Transverse colon (tissue), 4 donors: ENCODE measurements around the gene KDM3A. TPM values are rescaled to one million over a fixed set of nuclear protein-coding genes. Genes with fewer than 3 reads are reported as not detected.
A peak's percentile ranks its signal among the peaks of the same experiment; 100 is the strongest.

ENCODE experiments used
- DNase-seq: peaks from one replicate; pipeline ENCODE4 v3.0.0-alpha.2; 2019
- H3K27ac ChIP-seq, 4 donors: fragments of 200-600 bp; sonication (generic); 2 replicates each; pipeline ENCODE4 v1.5.1; 2016 to 2018; ENCODE audit warnings: inconsistent platforms in 4 of 4
- H3K27me3 ChIP-seq: fragments of 200-600 bp; sonication (generic); 2 replicates; pipeline ENCODE4 v1.5.1; 2017; ENCODE audit warnings: inconsistent platforms
- H3K36me3 ChIP-seq, 4 donors: fragments of 200-600 bp; sonication (generic); 2 replicates each; pipeline ENCODE4 v1.5.1; 2017 to 2019; ENCODE audit warnings: inconsistent platforms in 4 of 4
- H3K4me1 ChIP-seq, 4 donors: fragments of 200-600 bp; sonication (generic); 2 replicates each; pipeline ENCODE4 v1.5.1; 2017 to 2020; ENCODE audit warnings: inconsistent platforms in 4 of 4
- H3K4me3 ChIP-seq, 4 donors: fragments of 200-600 bp; sonication (generic); 1 replicate in 1 of 4; 2 replicates in 3 of 4; pipeline versions ENCODE4 v1.5.1 to v1.6.1; 2017 to 2019; ENCODE audit warnings: inconsistent platforms in 4 of 4
- H3K9me3 ChIP-seq, 2 donors: fragments of 200-600 bp; sonication (generic); 2 replicates each; pipeline ENCODE4 v1.5.1; 2017 to 2019; ENCODE audit warnings: inconsistent platforms in 2 of 2
- CTCF ChIP-seq, 5 experiments: fragments of 200-600 bp in 3 of 5; fragments of 450-650 bp in 2 of 5; sonication (generic) in 3 of 5; IDR thresholded peaks; 1 replicate in 2 of 5; 2 replicates in 3 of 5; pipeline ENCODE4 v1.5.1; 2016 to 2017; ENCODE audit warnings: antibody characterized with exemption in 5 of 5, inconsistent platforms in 3 of 5, mild to moderate bottlenecking in 2 of 5, moderate library complexity in 1 of 5
- EP300 ChIP-seq: sonication (generic); formaldehyde crosslinking; IDR thresholded peaks from one replicate; pipeline ENCODE4 v1.6.1; 2017; ENCODE audit warnings: antibody characterized with exemption, low read depth
- POLR2A ChIP-seq: fragments of 450-650 bp; IDR thresholded peaks from one replicate; pipeline ENCODE4 v1.6.1; 2016; ENCODE audit warnings: antibody characterized with exemption, mild to moderate bottlenecking, moderate library complexity
- POLR2AphosphoS5 ChIP-seq, 3 donors: sonication (generic); formaldehyde crosslinking; IDR thresholded peaks; one replicate each; pipeline ENCODE4 v1.6.1; 2016; ENCODE audit warnings: antibody characterized with exemption in 3 of 3
- WGBS, 2 donors: methylation state at CpG; one replicate each; pipeline ENCODE4 v1.1.5; 2018; ENCODE audit warnings: low coverage in 1 of 2; 5-methylcytosine and 5-hydroxymethylcytosine counted together
- in situ Hi-C, 4 donors: fragments of 200-750 bp; cut with MboI; loops; one replicate each; pipeline versions ENCODE4 v1.15.0 to v1.15.1; 2017; ENCODE audit warnings: low sequenced_read_pairs in 3 of 4, low pct_ligation_motif_present in 1 of 4, low pct_unique_long_range_greater_than_20kb in 1 of 4
- intact Hi-C: fragments of 100-400 bp; cut with DNase I; formaldehyde crosslinking; loops from one replicate; pipeline ENCODE4 v1.15.1; 2023; ENCODE audit warnings: low total_unique reads
- total RNA-seq, 4 donors: library from RNA; depleted of rRNA; stranded (reverse); fragments of >200 nt; gene quantifications; one replicate each; pipeline ENCODE4 v1.1.0, GENCODE V29; 2016

Gene KDM3A
- total RNA-seq, 4 donors from 2014 or later, result 40.4 to 173 (median 55.0) TPM

- Histone ChIP-seq H3K9me3 (peaks cover 18 to 23% of the 10 kb centered on the region in 2 donors), H3K36me3 (no peaks in the 10 kb centered on the region), H3K27ac (peak overlapping the region; percentile 96 to 99 (median 98)), H3K4me3 (peak overlapping the region; percentile 56 to 85 (median 64)), H3K27me3 (no peaks in the 10 kb centered on the region), H3K4me1 (peaks cover 13 to 45% (median 17%) of the 10 kb centered on the region in 4 donors)
- intact Hi-C loops (no loop called here), in situ Hi-C loops (loop anchor here in 1 of 4 donors (10.0 kb wide), 1 partner anchor 217 kb away; no protein-coding TSS in a partner anchor)
- peak; percentile 6 to 37 (median 31) for TF ChIP-seq POLR2AphosphoS5 (IDR thresholded peaks at IDR 0.05)
- TF ChIP-seq POLR2A, result peak; percentile 54
- TF ChIP-seq CTCF (IDR thresholded peaks at IDR 0.05), result no peak
- no peak for TF ChIP-seq EP300
- 0% methylated on average over 2 to 44 of the region's 53 CpGs for WGBS, 2 donors
- DNase-seq, result peak; percentile 69
Measured at GRCh38 chr2:86441882-86442641, 891 bp downstream of the KDM3A start.

DNA sequence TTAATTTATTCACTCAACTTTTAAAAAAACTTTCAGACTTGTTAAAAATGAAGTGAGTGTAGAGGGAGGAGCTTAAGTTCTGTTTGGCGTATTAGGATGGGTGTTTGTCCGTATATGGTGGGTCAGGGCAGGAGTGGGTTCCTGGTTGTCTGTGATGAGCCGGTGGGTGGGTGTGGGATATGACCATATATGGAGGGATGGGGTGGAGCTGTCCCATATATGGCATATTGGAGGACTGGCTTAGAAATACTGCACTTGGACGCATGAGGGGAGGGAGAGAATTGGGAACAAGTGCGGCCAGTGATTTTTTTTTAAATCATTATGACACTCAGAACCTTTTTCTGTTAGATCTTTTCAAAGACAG, 1.5 kb downstream of the KDM3A start:
- in situ Hi-C loops, result loop anchor here in 1 of 4 donors (10.0 kb wide), 1 partner anchor 218 kb away; no protein-coding TSS in a partner anchor
- 0 to 3% methylated on average over 4 to 5 of the region's 5 CpGs for WGBS, 2 donors
- no peak for TF ChIP-seq POLR2A
- peak in 1 of 5 experiments; percentile 10 for TF ChIP-seq CTCF (IDR thresholded peaks at IDR 0.05)
- peak in 2 of 3 donors; percentile 13 to 70 for TF ChIP-seq POLR2AphosphoS5 (IDR thresholded peaks at IDR 0.05)
- no peak for TF ChIP-seq EP300
- peak; percentile 83 for DNase-seq
- H3K27me3 ChIP-seq, result no peaks in the 10 kb centered on the region
- H3K4me1 ChIP-seq, result peaks cover 13 to 49% (median 17%) of the 10 kb centered on the region in 4 donors
- H3K36me3 ChIP-seq, result no peaks in the 10 kb centered on the region
- peaks cover 18 to 23% of the 10 kb centered on the region in 2 donors for H3K9me3 ChIP-seq
- H3K4me3 ChIP-seq, result peak overlapping the region; percentile 56 to 85 (median 64)
- H3K27ac ChIP-seq, result peak overlapping the region; percentile 96 to 99 (median 98)
- intact Hi-C loops, result no loop called here

DNA sequence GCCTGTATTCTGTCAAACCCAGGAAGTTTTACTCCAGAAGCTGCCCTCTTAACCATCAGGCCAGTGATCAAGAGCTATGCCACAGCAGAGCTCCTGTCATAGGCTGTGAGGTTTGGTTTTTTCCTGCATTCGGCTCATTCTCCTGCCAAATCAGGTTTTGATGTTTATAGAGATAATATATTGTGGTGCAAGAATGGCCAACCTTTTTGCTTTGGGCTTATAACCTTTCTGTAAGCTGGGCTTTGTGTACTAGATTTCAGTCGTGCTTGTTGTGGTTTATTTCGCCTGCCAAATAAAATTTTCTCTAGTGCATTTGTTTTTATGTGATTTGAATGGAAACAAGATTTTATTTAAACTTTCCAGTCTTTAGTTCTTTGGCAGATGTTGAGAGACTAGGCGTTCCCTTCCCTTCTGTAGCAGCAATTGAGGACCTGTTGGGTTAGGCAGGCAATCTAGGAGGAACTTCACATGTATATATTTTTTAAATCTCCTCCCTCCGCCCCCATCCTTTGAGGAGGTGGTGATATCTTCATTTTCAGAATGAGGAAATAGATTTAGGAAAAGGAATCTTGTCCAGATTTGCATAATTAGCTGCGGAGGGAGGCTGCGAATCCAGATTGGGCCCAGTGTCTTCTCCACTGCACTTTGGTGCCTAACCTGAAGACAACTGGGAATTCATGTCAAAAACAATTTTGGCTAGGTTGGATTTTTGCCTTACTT, 2.6 kb downstream of the KDM3A start:
- in situ Hi-C loops, result loop anchor here in 1 of 4 donors (10.0 kb wide), 1 partner anchor 219 kb away; no protein-coding TSS in a partner anchor
- TF ChIP-seq POLR2A, result no peak
- no peak for TF ChIP-seq CTCF (IDR thresholded peaks at IDR 0.05)
- no peaks in the 10 kb centered on the region for H3K36me3 ChIP-seq
- H3K27me3 ChIP-seq, result no peaks in the 10 kb centered on the region
- no peak for DNase-seq
- peaks cover 16 to 61% (median 25%) of the 10 kb centered on the region in 4 donors for H3K4me1 ChIP-seq
- intact Hi-C loops, result no loop called here
- H3K9me3 ChIP-seq, result peaks cover 15 to 16% of the 10 kb centered on the region in 2 donors
- H3K4me3 ChIP-seq, result peak overlapping the region in 1 of 4 donors; percentile 62
- peak overlapping the region in 3 of 4 donors; percentile 96 to 98 (median 97) for H3K27ac ChIP-seq
- 48 to 78% methylated on average over 4 to 7 of the region's 7 CpGs for WGBS, 2 donors

DNA sequence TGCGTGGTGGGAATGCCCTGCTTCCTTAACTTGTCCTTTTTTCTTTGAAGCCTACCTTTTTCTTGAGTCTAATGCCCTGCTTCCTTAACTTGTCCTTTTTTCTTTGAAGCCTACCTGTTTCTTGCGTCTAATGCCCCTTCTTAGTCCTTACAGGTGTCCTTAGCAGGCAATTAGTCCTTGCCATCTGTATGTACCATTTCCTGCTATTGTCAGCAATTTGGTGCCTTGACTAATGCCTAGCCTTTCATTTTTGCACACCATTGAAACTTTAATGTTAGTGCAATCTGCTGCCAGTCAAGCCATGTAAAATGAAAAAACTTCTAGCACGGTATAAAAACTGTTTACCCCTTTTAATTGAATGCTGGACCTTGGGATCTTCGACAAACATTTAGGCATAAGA, 4.3 kb downstream of the KDM3A start:
- Histone ChIP-seq H3K27ac (no peak overlapping the region), H3K9me3 (no peaks in the 10 kb centered on the region), H3K27me3 (no peaks in the 10 kb centered on the region), H3K4me3 (no peak overlapping the region), H3K36me3 (peaks cover 0 to 11% (median 6%) of the 10 kb centered on the region in 4 donors), H3K4me1 (peaks cover 16 to 66% (median 28%) of the 10 kb centered on the region in 4 donors)
- in situ Hi-C loops (loop anchor here in 1 of 4 donors (10.0 kb wide), 1 partner anchor 221 kb away; no protein-coding TSS in a partner anchor), intact Hi-C loops (no loop called here)
- TF ChIP-seq POLR2AphosphoS5 (IDR thresholded peaks at IDR 0.05) (no peak), POLR2A (no peak), CTCF (IDR thresholded peaks at IDR 0.05) (no peak), EP300 (no peak)
- WGBS, 2 donors, result 83 to 84% methylated on average over 4 of the region's 4 CpGs
- no peak for DNase-seq
